Measurements from ENCODE around the gene ITPRID1.

- TF ChIP-seq CTCF (conservative IDR thresholded peaks at IDR 0.05) (no peak), EZH2 (IDR thresholded peaks at IDR 0.05; ENCODE audit: low read depth) (no peak)
Measured at GRCh38 chr7:31562002-31562401, 48.1 kb downstream of the ITPRID1 start.
